Activated naive CD8-positive, alpha-beta T cell (primary cell): ENCODE data around the gene HECW1.
"Not testable (repeated sequence)": the region's sequence is repeated elsewhere in the genome, so short reads cannot be mapped to it uniquely, and the experiment has no call there.

Experiments
- H3K27ac Mint-ChIP-seq: one replicate; pipeline ENCODE4 v1.8.0; 2021; ENCODE audit warnings: mixed read lengths
- H3K27me3 Mint-ChIP-seq: one replicate; pipeline ENCODE4 v1.8.0; 2021; ENCODE audit warnings: mixed read lengths
- H3K36me3 Mint-ChIP-seq: one replicate; pipeline ENCODE4 v1.8.0; 2021; ENCODE audit warnings: mixed read lengths
- H3K4me1 Mint-ChIP-seq: one replicate; pipeline ENCODE4 v1.8.0; 2021; ENCODE audit warnings: low read depth, mixed read lengths
- H3K4me3 Mint-ChIP-seq: one replicate; pipeline ENCODE4 v1.8.0; 2021; ENCODE audit warnings: mild to moderate bottlenecking, mixed read lengths
- H3K9me3 Mint-ChIP-seq: one replicate; pipeline ENCODE4 v1.8.0; 2021; ENCODE audit warnings: low read depth, mixed read lengths

Gene HECW1

DNA sequence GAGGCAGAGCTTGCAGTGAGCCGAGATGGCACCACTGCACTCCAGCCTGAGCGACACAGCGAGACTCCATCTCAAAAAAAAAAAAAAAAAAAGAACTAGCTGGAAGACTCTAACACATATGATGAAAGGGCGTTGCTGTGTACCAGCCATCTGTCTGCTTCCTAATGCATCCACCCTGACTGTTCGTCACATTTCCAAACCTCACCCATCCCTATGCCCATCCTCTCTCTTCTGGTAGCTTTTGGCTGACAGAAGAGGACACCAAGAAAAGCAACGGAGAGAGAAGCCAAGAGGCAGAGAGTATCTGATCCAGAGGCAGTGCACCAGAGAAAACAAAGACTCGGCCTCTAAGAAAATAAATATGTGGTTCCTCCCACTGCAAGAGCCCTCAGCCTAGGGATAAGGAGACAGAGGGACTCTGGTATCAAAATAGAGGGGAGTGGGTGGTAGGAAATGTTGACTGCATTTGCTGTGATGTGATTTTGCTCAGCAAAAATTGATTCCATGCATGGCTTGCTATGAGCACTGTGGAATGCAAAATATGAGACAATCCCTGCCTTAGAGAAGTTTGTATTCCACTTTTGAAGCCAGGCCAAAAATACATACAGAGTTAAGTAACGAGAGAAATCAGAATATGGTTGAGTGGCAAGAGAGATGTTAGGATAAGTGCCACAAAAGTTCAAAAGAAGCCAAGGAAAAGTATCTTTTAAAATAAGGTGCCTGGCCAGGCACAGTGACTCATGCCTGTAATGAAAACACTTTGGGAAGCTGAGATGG is 369.6 kb downstream of the HECW1 start:
- H3K4me3 Mint-ChIP-seq = no peak overlapping the region
- no peak overlapping the region for H3K27ac Mint-ChIP-seq
- H3K9me3 Mint-ChIP-seq = no peaks in the 10 kb centered on the region
- H3K36me3 Mint-ChIP-seq = no peaks in the 10 kb centered on the region
- no peaks in the 10 kb centered on the region for H3K27me3 Mint-ChIP-seq
- H3K4me1 Mint-ChIP-seq = no peaks in the 10 kb centered on the region

DNA sequence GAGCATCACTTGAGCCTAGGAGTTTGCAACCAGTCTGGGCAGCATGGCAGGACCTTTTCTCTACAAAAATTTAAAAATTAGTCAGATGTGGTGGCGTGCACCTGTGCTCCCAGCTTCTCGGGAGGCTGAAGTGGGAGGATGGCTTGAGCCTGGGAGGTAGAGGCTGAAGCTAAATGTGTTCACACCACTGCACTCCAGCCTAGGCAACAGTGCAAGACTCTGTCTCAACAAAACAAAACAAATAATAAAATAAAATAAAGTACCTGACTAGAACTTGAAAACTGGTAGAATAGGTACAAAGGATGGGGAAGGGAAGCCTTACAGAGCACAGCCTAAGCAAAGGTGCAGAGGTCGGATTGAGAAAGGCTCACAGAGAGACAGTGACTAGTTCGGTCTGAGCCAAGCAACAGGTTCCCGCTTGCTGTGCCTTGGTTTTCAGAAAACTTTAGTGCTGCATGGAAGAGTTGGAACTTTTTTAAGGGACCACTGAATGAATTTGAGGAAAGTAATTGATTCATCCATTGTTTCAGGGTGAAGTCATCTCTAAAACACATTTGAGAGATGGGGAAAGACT is 370.3 kb downstream of the HECW1 start:
- Mint-ChIP-seq H3K27ac (no peak overlapping the region), H3K36me3 (no peaks in the 10 kb centered on the region), H3K27me3 (no peaks in the 10 kb centered on the region), H3K4me1 (no peaks in the 10 kb centered on the region), H3K9me3 (no peaks in the 10 kb centered on the region), H3K4me3 (no peak overlapping the region)

DNA sequence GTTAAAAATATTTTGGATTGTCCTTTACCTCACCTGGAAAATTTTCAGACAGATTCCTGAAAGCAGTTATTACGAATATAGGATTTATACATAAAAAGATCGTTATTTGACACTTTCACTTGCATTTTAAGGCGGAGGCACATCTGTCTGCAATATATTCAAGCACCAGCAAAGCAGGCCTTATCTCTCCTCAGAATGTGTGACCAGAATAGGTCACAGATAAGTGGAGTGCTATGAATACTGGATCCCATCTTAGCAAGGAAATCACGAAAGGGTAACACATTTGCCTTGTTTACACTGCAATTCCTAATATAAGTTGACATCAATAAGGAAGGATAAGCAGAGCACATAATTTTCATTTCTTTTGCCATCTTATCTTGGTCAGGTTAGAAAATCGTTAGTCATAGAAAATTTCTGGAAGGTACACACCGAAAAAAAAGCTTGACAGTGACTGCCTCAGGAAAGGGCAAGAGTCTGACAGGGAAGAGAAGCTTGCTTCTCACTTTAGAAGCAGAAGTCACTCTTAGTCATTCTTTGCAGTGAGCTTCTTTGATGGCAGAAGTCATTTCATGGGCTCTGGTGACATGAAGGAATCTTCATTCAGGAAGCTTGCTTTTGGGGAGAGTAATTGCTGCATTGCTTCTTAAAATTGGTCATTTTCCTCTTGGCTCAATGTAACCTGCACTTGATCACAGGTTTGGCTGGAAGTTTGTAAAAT is 372.4 kb downstream of the HECW1 start:
- Mint-ChIP-seq H3K27ac (no peak overlapping the region), H3K9me3 (no peaks in the 10 kb centered on the region), H3K36me3 (no peaks in the 10 kb centered on the region), H3K4me3 (no peak overlapping the region), H3K27me3 (no peaks in the 10 kb centered on the region), H3K4me1 (no peaks in the 10 kb centered on the region)

DNA sequence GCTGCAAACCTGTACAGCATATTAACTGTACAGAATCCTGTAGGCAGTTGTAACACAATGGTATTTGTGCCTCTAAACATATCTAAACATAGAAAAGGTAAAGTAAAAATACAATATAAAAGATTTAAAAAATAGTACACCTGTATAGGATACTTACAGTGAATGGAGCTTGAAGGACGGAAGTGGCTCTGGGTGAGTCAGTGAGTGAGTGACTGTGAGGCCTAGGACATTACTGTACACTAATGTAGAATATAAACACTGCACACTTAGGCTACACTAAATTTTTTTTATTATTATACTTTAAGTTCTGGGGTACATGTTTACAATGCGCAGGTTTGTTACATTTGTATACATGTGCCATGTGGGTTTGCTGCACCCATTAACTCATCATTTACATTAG is 373.1 kb downstream of the HECW1 start:
- H3K4me1 Mint-ChIP-seq = no peaks in the 10 kb centered on the region
- H3K36me3 Mint-ChIP-seq = no peaks in the 10 kb centered on the region
- H3K27me3 Mint-ChIP-seq = no peaks in the 10 kb centered on the region
- no peak overlapping the region for H3K4me3 Mint-ChIP-seq
- H3K9me3 Mint-ChIP-seq = no peaks in the 10 kb centered on the region
- no peak overlapping the region for H3K27ac Mint-ChIP-seq

DNA sequence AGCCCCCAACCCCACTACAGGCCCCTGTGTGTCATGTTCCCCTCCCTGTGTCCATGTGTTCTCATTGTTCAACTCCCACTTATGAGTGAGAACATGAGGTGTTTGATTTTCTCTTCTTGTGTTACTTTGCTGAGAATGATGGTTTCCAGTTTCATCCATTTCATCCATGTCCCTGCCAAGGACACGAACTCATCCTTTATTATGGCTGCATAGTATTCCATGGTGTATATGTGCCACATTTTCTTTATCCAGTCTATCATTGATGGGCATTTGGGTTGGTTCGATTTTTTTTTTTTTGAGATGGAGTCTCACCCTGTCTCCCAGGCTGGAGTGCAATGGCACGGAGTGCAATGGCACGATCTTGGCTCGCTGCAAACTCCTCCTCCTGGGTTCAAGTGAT is 373.6 kb downstream of the HECW1 start:
- not testable (repeated sequence) for H3K4me3 Mint-ChIP-seq

DNA sequence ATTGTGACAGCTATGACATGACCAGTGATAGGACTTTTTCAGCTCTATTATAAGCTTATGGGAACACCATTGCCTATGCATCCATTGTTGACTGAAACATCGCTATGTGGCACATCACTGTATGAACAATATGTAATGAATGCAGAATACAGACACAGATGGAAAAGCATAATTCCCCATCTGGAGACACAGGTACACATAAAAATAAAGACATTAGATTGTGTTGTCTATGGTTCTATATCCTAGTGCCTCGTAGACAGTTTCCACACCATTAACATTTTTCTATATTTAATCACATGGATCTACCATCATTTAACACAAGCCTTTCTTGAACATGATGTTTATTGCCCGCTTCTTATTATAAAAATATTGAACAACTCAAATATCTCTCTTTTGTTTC is 374.2 kb downstream of the HECW1 start:
- Mint-ChIP-seq H3K4me1 (no peaks in the 10 kb centered on the region), H3K27ac (no peak overlapping the region), H3K27me3 (no peaks in the 10 kb centered on the region), H3K36me3 (no peaks in the 10 kb centered on the region), H3K9me3 (no peaks in the 10 kb centered on the region), H3K4me3 (no peak overlapping the region)

More for the DNA sequence above, 373.6 kb downstream of the HECW1 start:
- H3K9me3 Mint-ChIP-seq, H3K4me1 Mint-ChIP-seq, H3K36me3 Mint-ChIP-seq, H3K27ac Mint-ChIP-seq, H3K27me3 Mint-ChIP-seq: not testable (repeated sequence)

DNA sequence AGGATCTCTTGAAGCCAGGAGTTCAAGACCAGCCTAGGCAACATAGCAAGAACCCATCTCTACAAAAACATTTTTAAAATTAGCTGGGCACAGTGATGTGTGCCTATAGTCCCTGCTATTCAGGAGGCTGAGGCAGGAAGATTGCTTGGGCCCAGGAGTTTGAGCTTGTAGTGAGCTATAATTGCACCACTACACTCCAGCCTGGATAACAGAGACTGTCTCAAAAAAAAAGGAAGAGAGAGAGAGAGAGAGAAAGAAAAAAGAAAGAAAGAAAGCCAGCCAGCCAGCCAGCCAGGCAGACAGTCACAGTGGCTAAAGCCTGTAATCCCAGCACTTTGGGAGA is 375.3 kb downstream of the HECW1 start:
- Mint-ChIP-seq H3K36me3 (no peaks in the 10 kb centered on the region), H3K27ac (no peak overlapping the region), H3K4me1 (no peaks in the 10 kb centered on the region), H3K9me3 (no peaks in the 10 kb centered on the region), H3K27me3 (no peaks in the 10 kb centered on the region), H3K4me3 (no peak overlapping the region)

DNA sequence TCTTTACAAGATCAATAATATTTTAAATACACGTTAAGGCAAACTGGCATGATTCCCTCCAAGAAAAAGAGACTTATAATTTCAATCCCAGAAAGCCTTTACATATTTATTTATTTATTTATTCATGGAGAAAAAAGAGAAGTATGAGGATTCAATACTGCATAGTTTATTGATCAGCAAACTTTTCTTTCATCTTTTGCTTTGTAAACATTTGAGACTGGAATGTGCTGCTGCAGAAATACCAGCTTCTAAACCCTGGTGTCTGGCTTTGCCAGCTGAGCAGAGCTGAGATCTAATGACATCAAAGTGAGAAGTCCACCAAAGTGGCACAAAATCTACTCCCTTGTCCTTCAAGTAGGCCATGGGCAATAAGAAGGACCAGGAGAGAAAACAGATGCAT is 376.8 kb downstream of the HECW1 start:
- Mint-ChIP-seq H3K27me3 (no peaks in the 10 kb centered on the region), H3K9me3 (no peaks in the 10 kb centered on the region), H3K36me3 (no peaks in the 10 kb centered on the region), H3K27ac (no peak overlapping the region), H3K4me3 (no peak overlapping the region), H3K4me1 (no peaks in the 10 kb centered on the region)

DNA sequence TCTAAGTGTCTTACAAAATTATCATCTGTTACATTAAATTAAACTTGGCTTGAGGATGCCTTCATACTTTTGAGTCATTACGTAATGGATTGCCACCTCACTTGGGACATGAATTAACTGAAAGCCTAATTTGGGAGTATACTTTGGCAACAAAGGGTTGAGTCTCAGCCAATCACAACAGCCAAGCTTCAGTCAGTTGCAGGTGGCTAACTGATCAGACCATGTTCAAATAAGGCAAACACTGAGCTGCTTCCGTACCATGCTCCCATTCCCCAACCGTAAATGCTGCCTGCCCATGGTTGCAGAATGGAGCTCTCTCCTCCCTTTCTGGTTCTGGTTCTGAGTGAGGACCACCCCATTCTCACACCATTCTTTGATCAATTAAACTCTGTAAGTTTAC is 377.6 kb downstream of the HECW1 start:
- H3K9me3 Mint-ChIP-seq = no peaks in the 10 kb centered on the region
- H3K36me3 Mint-ChIP-seq = no peaks in the 10 kb centered on the region
- no peak overlapping the region for H3K27ac Mint-ChIP-seq
- no peak overlapping the region for H3K4me3 Mint-ChIP-seq
- no peaks in the 10 kb centered on the region for H3K4me1 Mint-ChIP-seq
- H3K27me3 Mint-ChIP-seq = no peaks in the 10 kb centered on the region

DNA sequence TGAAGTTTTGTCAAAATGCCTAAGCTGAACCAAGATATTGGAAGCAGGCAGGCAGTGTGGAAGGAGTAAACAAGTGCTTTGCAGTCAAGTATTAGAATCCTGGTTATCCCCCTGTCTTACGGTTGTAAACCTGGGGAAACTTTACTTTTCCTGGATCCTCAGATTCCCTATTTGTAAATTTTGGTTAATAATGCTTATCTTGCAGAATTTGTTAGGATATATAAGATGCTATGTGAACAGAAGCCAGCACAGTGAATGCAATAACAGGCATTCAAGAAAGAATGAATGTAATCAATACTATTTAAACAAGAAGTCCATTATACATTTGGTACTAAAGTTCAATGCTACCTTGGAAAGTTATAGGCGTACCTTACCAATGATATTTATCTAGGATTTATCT is 378.7 kb downstream of the HECW1 start:
- Mint-ChIP-seq H3K27ac (no peak overlapping the region), H3K4me3 (no peak overlapping the region), H3K9me3 (no peaks in the 10 kb centered on the region), H3K4me1 (no peaks in the 10 kb centered on the region), H3K36me3 (no peaks in the 10 kb centered on the region), H3K27me3 (peaks cover 3% of the 10 kb centered on the region)

DNA sequence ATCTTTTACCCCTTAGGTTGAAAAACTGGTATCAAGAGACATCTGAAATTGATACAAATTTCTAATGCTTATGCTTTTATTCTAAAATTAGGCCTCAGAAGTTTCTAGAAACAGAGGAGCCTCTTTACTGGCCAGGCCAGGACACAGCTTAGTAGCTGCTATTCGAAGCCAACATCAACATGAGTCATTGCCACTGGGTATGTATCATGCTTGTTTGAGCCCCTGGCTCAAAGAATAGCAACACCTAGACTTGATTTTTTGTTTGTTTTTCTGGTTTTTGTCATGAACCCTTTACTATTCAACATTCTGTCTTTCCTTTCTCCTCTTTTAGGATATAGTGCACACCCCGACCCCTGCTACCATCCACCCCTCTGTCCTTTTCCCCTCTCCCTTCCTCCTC is 379.5 kb downstream of the HECW1 start:
- no peaks in the 10 kb centered on the region for H3K4me1 Mint-ChIP-seq
- H3K36me3 Mint-ChIP-seq = no peaks in the 10 kb centered on the region
- H3K9me3 Mint-ChIP-seq = no peaks in the 10 kb centered on the region
- H3K27ac Mint-ChIP-seq = no peak overlapping the region
- no peak overlapping the region for H3K4me3 Mint-ChIP-seq
- peaks cover 3% of the 10 kb centered on the region for H3K27me3 Mint-ChIP-seq

DNA sequence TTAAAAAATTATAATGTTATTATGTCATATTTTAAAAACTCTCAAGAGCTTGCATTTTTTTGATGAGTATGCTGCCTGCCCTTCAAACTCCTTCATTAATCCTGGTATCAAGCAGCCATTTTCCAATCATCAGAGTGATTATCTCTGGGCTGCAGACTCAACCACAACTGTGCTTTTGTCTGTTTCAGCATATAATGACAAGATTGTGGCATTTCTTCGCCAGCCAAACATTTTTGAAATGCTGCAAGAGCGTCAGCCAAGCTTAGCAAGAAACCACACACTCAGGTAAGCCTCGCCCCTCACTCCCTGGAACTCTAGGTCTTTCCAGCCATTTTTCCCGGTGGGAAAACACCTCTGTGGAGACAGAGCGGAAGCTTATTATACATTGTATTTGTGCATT is 380.4 kb downstream of the HECW1 start:
- no peaks in the 10 kb centered on the region for H3K9me3 Mint-ChIP-seq

DNA sequence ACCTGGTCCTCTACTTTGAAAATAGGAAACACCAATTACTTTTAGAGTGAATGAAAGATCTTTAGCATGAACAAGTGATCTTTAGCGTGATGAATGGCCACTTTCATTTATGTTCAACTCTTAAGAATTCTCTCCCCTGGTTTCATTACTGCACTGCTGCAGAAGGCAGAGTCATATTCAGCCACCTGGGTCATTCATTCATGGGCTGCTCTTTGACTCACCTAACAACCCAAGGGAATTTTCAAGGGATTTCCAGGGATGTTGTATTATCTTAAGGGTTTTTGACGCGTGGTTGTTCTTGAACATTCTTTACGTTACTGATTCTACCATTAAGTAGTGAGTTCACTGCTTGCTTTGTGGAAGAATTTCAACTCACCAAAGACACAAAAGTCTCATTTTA is 383.1 kb downstream of the HECW1 start:
- no peaks in the 10 kb centered on the region for H3K9me3 Mint-ChIP-seq
- no peaks in the 10 kb centered on the region for H3K4me1 Mint-ChIP-seq
- no peak overlapping the region for H3K4me3 Mint-ChIP-seq
- no peaks in the 10 kb centered on the region for H3K36me3 Mint-ChIP-seq
- no peak overlapping the region for H3K27ac Mint-ChIP-seq
- peaks cover 3% of the 10 kb centered on the region for H3K27me3 Mint-ChIP-seq

More for the DNA sequence above, 380.4 kb downstream of the HECW1 start:
- H3K4me1 Mint-ChIP-seq = no peaks in the 10 kb centered on the region
- H3K4me3 Mint-ChIP-seq = no peak overlapping the region
- no peaks in the 10 kb centered on the region for H3K36me3 Mint-ChIP-seq
- H3K27ac Mint-ChIP-seq = no peak overlapping the region
- H3K27me3 Mint-ChIP-seq = peaks cover 3% of the 10 kb centered on the region

DNA sequence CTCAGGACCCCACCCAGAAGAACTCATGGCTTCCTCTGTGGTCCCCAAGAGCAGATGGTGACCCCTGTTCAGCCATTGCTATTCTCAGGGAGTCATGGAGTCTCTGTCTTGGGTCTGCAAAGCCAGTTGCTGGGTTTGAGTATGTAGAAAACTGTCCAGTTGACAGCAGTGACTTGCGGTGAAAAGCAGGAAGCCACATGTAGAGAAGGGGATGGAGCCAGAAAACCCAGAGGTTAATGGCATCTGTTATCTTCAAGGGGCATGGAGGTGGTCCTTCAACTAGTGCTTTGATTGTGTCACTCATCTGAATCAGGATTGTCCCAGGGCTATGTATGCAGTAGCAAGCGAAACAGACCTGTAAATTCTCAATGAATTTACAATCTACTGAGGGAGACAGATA is 384.1 kb downstream of the HECW1 start:
- H3K9me3 Mint-ChIP-seq = no peaks in the 10 kb centered on the region
- H3K27me3 Mint-ChIP-seq = peaks cover 3% of the 10 kb centered on the region
- no peak overlapping the region for H3K4me3 Mint-ChIP-seq
- no peaks in the 10 kb centered on the region for H3K4me1 Mint-ChIP-seq
- H3K36me3 Mint-ChIP-seq = no peaks in the 10 kb centered on the region
- no peak overlapping the region for H3K27ac Mint-ChIP-seq

DNA sequence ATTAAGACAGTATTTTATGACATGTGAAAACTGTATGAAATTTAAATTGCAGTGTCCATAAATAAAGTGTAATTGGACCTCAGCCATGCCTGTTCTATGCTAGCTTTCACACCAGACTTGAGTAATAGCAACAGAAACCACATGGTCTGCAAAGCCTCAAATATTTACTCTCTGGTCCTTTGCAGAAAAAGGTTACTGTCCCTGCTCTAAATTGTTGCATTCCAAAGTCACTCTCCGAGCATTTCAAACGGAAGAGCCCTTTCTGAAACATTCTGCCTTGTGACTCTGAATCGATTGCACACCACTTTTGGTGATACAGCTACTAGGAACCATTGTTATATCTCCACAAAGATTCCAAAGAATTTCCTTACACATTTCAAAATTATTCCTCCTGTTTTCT is 389.4 kb downstream of the HECW1 start:
- H3K9me3 Mint-ChIP-seq = no peaks in the 10 kb centered on the region
- no peak overlapping the region for H3K27ac Mint-ChIP-seq
- no peaks in the 10 kb centered on the region for H3K27me3 Mint-ChIP-seq
- no peaks in the 10 kb centered on the region for H3K4me1 Mint-ChIP-seq
- no peaks in the 10 kb centered on the region for H3K36me3 Mint-ChIP-seq
- H3K4me3 Mint-ChIP-seq = no peak overlapping the region

DNA sequence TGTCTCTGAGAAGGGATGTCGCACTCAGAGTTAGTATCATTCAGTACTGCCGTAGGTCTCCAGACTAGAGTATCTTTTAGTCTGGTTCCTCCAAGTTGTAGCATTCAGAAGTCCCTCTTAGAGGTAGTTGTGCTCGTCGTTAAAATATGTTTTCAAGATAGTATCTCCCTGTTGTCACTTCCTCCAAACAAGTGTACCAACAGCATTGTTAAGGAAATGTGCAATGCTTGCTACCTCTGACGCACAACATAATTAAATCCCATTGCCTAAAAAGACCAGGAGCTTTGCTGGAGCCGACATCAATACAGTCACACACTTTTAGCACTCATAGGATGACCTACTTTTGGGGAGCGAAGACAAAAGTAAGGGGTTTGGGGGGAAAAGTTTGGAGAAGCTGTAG is 390.5 kb downstream of the HECW1 start:
- no peaks in the 10 kb centered on the region for H3K36me3 Mint-ChIP-seq
- H3K27me3 Mint-ChIP-seq = no peaks in the 10 kb centered on the region
- no peaks in the 10 kb centered on the region for H3K4me1 Mint-ChIP-seq
- no peaks in the 10 kb centered on the region for H3K9me3 Mint-ChIP-seq
- H3K4me3 Mint-ChIP-seq = no peak overlapping the region
- H3K27ac Mint-ChIP-seq = no peak overlapping the region
